GM12878 (cell line): Measurements from ENCODE around the gene ASCC2. TPM values are rescaled to one million over a fixed set of nuclear protein-coding genes. Genes with fewer than 3 reads are reported as not detected.
A peak's percentile ranks its signal among the peaks of the same experiment; 100 is the strongest.

Source experiments
- ATAC-seq: fragments of 200-7000 bp; cut with Tn5 transposase; 3 replicates; pipeline ENCODE4 v1.9.1; 2020; ENCODE audit warnings: mild to moderate bottlenecking, moderate library complexity
- BruUV-seq: library from RNA; stranded (reverse); fragments of 400-500 nt; replicated peaks from 2 replicates; lab custom pipeline; 2021; lab: Mats Ljungman, UMichigan
- CTCF ChIA-PET: fragments of 300-600 bp; sonication (Branson Sonifier 250); formaldehyde crosslinking; extraction: SDS; loops from one replicate; lab custom pipeline; 2021; ENCODE audit warnings: inconsistent platforms; lab: Yijun Ruan, JAX
- POLR2A ChIA-PET: fragments of 350-600 bp; formaldehyde crosslinking; extraction: SDS; loops from one replicate; lab custom pipeline; 2021; ENCODE audit warnings: inconsistent platforms; lab: Charles Lee
- RAD21 ChIA-PET: fragments of 300-600 bp; sonication (Branson Sonifier 250); formaldehyde crosslinking; loops from one replicate; lab custom pipeline; 2023; ENCODE audit warnings: antibody characterized with exemption; ENCODE audit not compliant: unreplicated experiment; lab: Charles Lee
- SMC1A ChIA-PET: fragments of 300-600 bp; sonication (Branson Sonifier 250); formaldehyde crosslinking; loops from one replicate; lab custom pipeline; 2023; ENCODE audit not compliant: unreplicated experiment, uncharacterized antibody; lab: Charles Lee
- DNase-seq: peaks from one replicate; pipeline ENCODE4 v3.0.0-alpha.2; 2011; ENCODE audit warnings: low read depth, low spot score
- FAIRE-seq: peaks from 3 replicates; lab custom pipeline; 2011; peaks lifted over from hg19 to GRCh38; lab: Jason Lieb, UNC
- H2AFZ ChIP-seq: 2 replicates; pipeline ENCODE4 v1.6.0; 2011; ENCODE audit warnings: low read depth, low read length, control low read depth; ENCODE audit not compliant: control insufficient read depth
- H3K27ac ChIP-seq: 2 replicates; pipeline ENCODE4 v1.5.1; 2011; ENCODE audit warnings: control low read depth; ENCODE audit not compliant: control insufficient read depth, insufficient read depth
- H3K27me3 ChIP-seq, 2 experiments: replicated peaks in 1 of 2; 2 replicates each; pipeline versions ENCODE4 v1.6.0 to v1.6.1; 2011; ENCODE audit warnings: low read length in 1 of 2; ENCODE audit not compliant: control insufficient read depth in 2 of 2, insufficient read depth in 2 of 2
- H3K36me3 ChIP-seq, 2 experiments: 2 replicates each; pipeline ENCODE4 v1.5.1; 2011; ENCODE audit warnings: low read length in 1 of 2; ENCODE audit not compliant: control insufficient read depth in 2 of 2, insufficient read depth in 2 of 2
- H3K4me1 ChIP-seq: 2 replicates; pipeline ENCODE4 v1.6.1; 2011; ENCODE audit warnings: mild to moderate bottlenecking, low read length, moderate library complexity, mixed read lengths; ENCODE audit not compliant: control insufficient read depth, insufficient read depth
- H3K4me2 ChIP-seq: 2 replicates; pipeline ENCODE4 v1.6.0; 2011; ENCODE audit warnings: control low read depth; ENCODE audit not compliant: control insufficient read depth, insufficient read depth
- H3K4me3 ChIP-seq: fragments of 200-600 bp; sonication (generic); 2 replicates; pipeline ENCODE4 v1.5.1; 2016
- H3K79me2 ChIP-seq: 2 replicates; pipeline ENCODE4 v1.6.0; 2011; ENCODE audit warnings: low read length; ENCODE audit not compliant: control insufficient read depth, insufficient read depth
- H3K9ac ChIP-seq: 2 replicates; pipeline ENCODE4 v1.8.0; 2011; ENCODE audit warnings: low read length, control low read depth, mixed read lengths; ENCODE audit not compliant: control insufficient read depth, insufficient read depth
- H3K9me3 ChIP-seq: replicated peaks from 3 replicates; pipeline ENCODE4 v1.5.1; 2011; ENCODE audit warnings: mild to moderate bottlenecking, low read length; ENCODE audit not compliant: control insufficient read depth, insufficient read depth
- H4K20me1 ChIP-seq: 2 replicates; pipeline ENCODE4 v1.6.0; 2011; ENCODE audit not compliant: control insufficient read depth, insufficient read depth
- HCFC1 ChIP-seq: fragments of 150-350 bp; IDR thresholded peaks from 2 replicates; pipeline ENCODE4 v1.6.1; 2014; ENCODE audit warnings: low read length
- MEF2B ChIP-seq: fragments of 450-650 bp; IDR thresholded peaks from 2 replicates; pipeline ENCODE4 v1.6.1; 2018; ENCODE audit warnings: mild to moderate bottlenecking, moderate library complexity; ENCODE audit not compliant: partially characterized antibody, poor library complexity, severe bottlenecking
- MTA3 ChIP-seq: IDR thresholded peaks from 2 replicates; pipeline ENCODE4 v1.6.1; 2012; ENCODE audit warnings: low read length, inconsistent platforms, borderline replicate concordance
- NR2F1 ChIP-seq: fragments of 450-650 bp; conservative IDR thresholded peaks from 2 replicates; pipeline ENCODE4 v1.6.1; 2017; ENCODE audit warnings: mild to moderate bottlenecking
- SP1 ChIP-seq: IDR thresholded peaks from one replicate; pipeline ENCODE4 v1.6.1; 2011; ENCODE audit warnings: low read depth, low read length
- TCF12 ChIP-seq: IDR thresholded peaks from 2 replicates; pipeline ENCODE4 v1.6.1; 2011; ENCODE audit warnings: low read depth, mild to moderate bottlenecking, low read length
- ZNF384 ChIP-seq: IDR thresholded peaks from 2 replicates; pipeline ENCODE4 v1.6.1; 2012; ENCODE audit warnings: low read depth, mild to moderate bottlenecking, low read length, improper control_type of control experiment, borderline replicate concordance
- WGBS: methylation state at CpG from one replicate; pipeline ENCODE4 v1.1.6; 2016; ENCODE audit warnings: low lambda C conversion rate; ENCODE audit not compliant: insufficient replicate concordance, insufficient coverage; ENCODE audit errors: missing lambda C conversion rate; 5-methylcytosine and 5-hydroxymethylcytosine counted together
- in situ Hi-C: fragments of 300-500 bp; cut with MboI; formaldehyde crosslinking; loops from 9 replicates; pipeline ENCODE4 v1.14.3; 2018; ENCODE audit warnings: mixed read lengths
- intact Hi-C: fragments of 100-400 bp; cut with micrococcal nuclease; formaldehyde crosslinking; loops from one replicate; pipeline ENCODE4 v1.14.2; 2022; ENCODE audit not compliant: unreplicated experiment
- polyA plus RNA-seq, 11 experiments: library from polyadenylated mRNA; depleted of rRNA in 4 of 11; unstranded in 6 of 11; stranded (reverse) in 5 of 11; fragments of >200 nt; fragmentation: Nextera tagmentation in 4 of 11; fragmentation: Illumina TruSeq in 1 of 11; extraction: Ambion mirVana in 4 of 11; extraction: Trizol in 1 of 11; gene quantifications; 1 replicate in 1 of 11; 2 replicates in 10 of 11; pipeline versions ENCODE4 v1.2.1 to v1.2.3, GENCODE V29; 2011 to 2016; ENCODE audit warnings: inconsistent platforms in 2 of 11, missing spikeins in 2 of 11, low read depth in 1 of 11
- total RNA-seq, 4 experiments: library from RNA; depleted of rRNA in 3 of 4; stranded (reverse); fragments of >200 nt in 3 of 4; fragmentation: Illumina TruSeq in 1 of 4; extraction: Trizol in 1 of 4; gene quantifications; 2 replicates each; pipeline versions ENCODE4 v1.2.1 to v1.2.3, GENCODE V29; 2013 to 2021
- TF ChIP-seq, protein P1 (sequence below): fragments of 450-650 bp; IDR thresholded peaks from 2 replicates; pipeline ENCODE4 v1.6.1; 2016; ENCODE audit warnings: mild to moderate bottlenecking, moderate library complexity, borderline replicate concordance

The ASCC2 gene
- total and polyA plus RNA-seq, 10 of the 15 experiments (the other 5 are each of a cell fraction or from before 2014, with no cell fraction given): 5.3 to 91.4 (median 56.5) TPM

DNA sequence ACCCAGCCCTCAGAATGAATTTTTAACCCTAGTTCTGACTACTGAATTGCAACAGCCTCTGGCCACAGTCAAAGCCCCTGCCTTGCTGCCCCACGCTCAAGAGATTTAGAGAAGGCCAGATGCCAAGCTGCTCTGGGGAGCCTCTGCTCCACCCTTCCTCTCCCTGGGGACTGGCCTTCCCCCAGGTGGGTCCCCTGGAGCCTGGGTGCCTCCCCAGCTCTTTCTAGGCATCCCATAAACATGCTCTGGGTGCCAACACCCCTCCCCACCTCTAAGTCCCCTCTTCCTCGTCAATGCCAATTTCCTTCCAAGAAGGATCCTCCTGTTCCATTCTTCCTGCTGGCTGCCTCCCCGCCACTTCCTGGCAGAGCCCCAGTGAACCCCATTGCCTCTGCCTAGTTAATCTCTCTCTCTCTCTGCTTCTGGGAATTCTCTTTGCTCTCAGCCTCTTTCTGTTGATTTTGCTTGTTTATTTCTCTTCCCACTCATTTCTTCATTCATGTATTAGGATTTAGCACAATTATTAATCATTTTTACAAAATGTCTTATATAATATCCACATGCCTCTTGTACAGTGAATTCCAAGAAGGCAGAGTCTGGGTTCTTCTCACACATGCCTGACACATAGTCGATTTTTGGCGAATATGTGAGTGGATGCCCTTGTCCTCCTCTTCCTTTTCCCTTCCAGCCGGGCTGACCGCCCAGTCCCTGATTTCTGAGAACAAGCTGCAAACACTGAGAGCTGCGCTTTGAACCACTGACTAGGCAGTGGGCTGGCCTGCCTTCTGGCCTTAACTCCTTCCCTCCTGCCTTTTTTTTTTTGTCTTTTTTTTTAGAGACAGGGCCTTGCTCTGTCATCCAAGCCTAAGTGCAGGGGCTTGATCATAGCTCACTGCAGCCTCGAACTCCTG, 53.4 kb downstream of the ASCC2 start:
- intact Hi-C loops (no loop called here), in situ Hi-C loops (no loop called here)
- no peak for ATAC-seq
- Histone ChIP-seq H3K36me3 (peaks cover 0 to 12% of the 10 kb centered on the region in 2 experiments; a peak in 2 of 4 replicates), H3K4me1 (no peaks in the 10 kb centered on the region), H3K9ac (no peak overlapping the region), H3K4me3 (no peak overlapping the region), H2AFZ (no peak overlapping the region), H3K27ac (no peak overlapping the region), H3K79me2 (no peaks in the 10 kb centered on the region), H3K4me2 (no peak overlapping the region), H4K20me1 (no peaks in the 10 kb centered on the region)
- ChIA-PET CTCF (no interaction called here), SMC1A (interaction anchor here (1.3 kb wide), 1 partner anchor 11 kb away, joined by 3 read pairs; no protein-coding TSS in a partner anchor), RAD21 (no interaction called here), POLR2A (no interaction called here)
- WGBS: 72% methylated on average over 9 of the region's 9 CpGs
- no peak for DNase-seq
- no TSS peak for BruUV-seq
- no peak for TF ChIP-seq MTA3
- TF ChIP-seq MEF2B: peak; percentile 14
- TF ChIP-seq, all 136 proteins: peak for 1
- no peak for FAIRE-seq
- Histone ChIP-seq H3K27me3 (no peaks in the 10 kb centered on the region), H3K9me3 (no peaks in the 10 kb centered on the region)

DNA sequence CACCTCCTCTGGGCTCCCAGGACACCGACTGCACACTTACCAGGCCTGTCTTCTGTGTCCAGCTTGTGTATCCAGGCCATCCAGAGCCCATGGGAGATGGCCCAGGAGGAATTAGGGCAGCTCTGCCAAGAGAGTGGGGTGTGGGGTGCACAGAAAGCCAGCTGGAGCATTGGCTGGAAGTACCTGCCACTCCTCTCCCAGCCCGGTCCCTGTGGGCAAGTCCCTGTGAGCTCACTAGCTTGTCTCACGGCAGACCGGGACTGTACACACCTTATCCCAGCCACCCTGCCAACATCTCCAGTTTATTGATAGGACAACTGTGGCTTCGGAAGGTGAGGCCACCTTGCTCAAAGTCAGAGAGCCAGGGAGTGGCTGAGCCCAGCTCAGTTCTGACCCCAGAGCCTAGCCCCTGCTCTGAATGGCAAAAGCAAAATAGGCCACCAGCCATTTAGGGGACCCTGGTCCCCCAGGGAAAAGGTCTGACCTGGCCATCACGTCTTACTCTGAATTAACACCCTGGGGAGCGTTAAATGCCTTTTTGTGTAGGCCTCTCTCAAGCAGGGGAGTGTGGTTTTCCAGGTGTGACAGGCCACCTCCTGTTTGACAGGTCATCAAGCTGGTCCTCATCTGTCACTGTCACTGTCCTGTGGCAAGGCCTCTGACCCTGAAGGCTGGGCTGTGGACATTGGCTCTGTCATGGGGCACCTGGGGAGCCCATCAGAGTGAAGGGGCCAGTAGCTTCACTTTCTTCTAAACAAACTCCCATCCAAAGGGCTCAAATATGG, 55.8 kb downstream of the ASCC2 start:
- SMC1A ChIA-PET: interaction anchor here (0.9 to 1.4 kb wide), 2 partner anchors 10 to 13 kb away, joined by 3 to 4 read pairs; no protein-coding TSS in a partner anchor
- intact Hi-C loops (no loop called here), in situ Hi-C loops (no loop called here)
- FAIRE-seq (no peak), ATAC-seq (peak; percentile 25; the same call in 1 of the 3 replicates), DNase-seq (no peak)
- POLR2A ChIA-PET: interaction anchor here (0.5 to 1.8 kb wide), 2 partner anchors 14 to 186 kb away, joined by 3 to 5 read pairs; no protein-coding TSS in a partner anchor
- no peak overlapping the region for H2AFZ ChIP-seq
- H4K20me1 ChIP-seq: no peaks in the 10 kb centered on the region
- no peaks in the 10 kb centered on the region for H3K9me3 ChIP-seq
- no peaks in the 10 kb centered on the region for H3K4me1 ChIP-seq
- no peak overlapping the region for H3K4me2 ChIP-seq
- no peak overlapping the region for H3K9ac ChIP-seq
- CTCF ChIA-PET: interaction anchor here (0.8 to 1.7 kb wide), 2 partner anchors 10 to 223 kb away, joined by 5 to 6 read pairs; no protein-coding TSS in a partner anchor
- no peak overlapping the region for H3K27ac ChIP-seq
- RAD21 ChIA-PET: interaction anchor here (0.9 to 1.8 kb wide), 2 partner anchors 9 to 101 kb away, joined by 3 read pairs; partner anchors contain the start of gene MTMR3
- H3K27me3 ChIP-seq: no peaks in the 10 kb centered on the region
- H3K36me3 ChIP-seq: 0 out of 4 replicates have a peak, but pooled peaks cover 0 to under 1% of the 10 kb centered on the region in 2 experiments
- BruUV-seq: no TSS peak
- WGBS: 42% methylated on average over 7 of the region's 7 CpGs
- no peaks in the 10 kb centered on the region for H3K79me2 ChIP-seq
- H3K4me3 ChIP-seq: no peak overlapping the region
- TF ChIP-seq TCF12: no peak
- no peak for TF ChIP-seq MTA3
- no peak for TF ChIP-seq HCFC1
- TF ChIP-seq, protein P1, sequence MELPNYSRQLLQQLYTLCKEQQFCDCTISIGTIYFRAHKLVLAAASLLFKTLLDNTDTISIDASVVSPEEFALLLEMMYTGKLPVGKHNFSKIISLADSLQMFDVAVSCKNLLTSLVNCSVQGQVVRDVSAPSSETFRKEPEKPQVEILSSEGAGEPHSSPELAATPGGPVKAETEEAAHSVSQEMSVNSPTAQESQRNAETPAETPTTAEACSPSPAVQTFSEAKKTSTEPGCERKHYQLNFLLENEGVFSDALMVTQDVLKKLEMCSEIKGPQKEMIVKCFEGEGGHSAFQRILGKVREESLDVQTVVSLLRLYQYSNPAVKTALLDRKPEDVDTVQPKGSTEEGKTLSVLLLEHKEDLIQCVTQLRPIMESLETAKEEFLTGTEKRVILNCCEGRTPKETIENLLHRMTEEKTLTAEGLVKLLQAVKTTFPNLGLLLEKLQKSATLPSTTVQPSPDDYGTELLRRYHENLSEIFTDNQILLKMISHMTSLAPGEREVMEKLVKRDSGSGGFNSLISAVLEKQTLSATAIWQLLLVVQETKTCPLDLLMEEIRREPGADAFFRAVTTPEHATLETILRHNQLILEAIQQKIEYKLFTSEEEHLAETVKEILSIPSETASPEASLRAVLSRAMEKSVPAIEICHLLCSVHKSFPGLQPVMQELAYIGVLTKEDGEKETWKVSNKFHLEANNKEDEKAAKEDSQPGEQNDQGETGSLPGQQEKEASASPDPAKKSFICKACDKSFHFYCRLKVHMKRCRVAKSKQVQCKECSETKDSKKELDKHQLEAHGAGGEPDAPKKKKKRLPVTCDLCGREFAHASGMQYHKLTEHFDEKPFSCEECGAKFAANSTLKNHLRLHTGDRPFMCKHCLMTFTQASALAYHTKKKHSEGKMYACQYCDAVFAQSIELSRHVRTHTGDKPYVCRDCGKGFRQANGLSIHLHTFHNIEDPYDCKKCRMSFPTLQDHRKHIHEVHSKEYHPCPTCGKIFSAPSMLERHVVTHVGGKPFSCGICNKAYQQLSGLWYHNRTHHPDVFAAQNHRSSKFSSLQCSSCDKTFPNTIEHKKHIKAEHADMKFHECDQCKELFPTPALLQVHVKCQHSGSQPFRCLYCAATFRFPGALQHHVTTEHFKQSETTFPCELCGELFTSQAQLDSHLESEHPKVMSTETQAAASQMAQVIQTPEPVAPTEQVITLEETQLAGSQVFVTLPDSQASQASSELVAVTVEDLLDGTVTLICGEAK: no peak
- TF ChIP-seq NR2F1: peak; percentile 30; the same call in 1 of the 2 replicates
- TF ChIP-seq ZNF384: no peak
- no peak for TF ChIP-seq SP1
